PC-3 (cell line): Measurements from ENCODE around the gene MON1B. TPM values are rescaled to one million over a fixed set of nuclear protein-coding genes. Genes with fewer than 3 reads are reported as not detected.

ENCODE experiments used
- ATAC-seq: fragments of 200-7000 bp; cut with Tn5 transposase; 2 replicates; pipeline ENCODE4 v1.9.1; 2020; ENCODE audit warnings: mild to moderate bottlenecking, moderate library complexity
- BruUV-seq: library from RNA; stranded (reverse); fragments of 400-500 nt; replicated peaks from 2 replicates; lab custom pipeline; 2021; lab: Mats Ljungman, UMichigan
- CTCF ChIA-PET: fragments of 300-600 bp; sonication (Branson Sonifier 250); formaldehyde crosslinking; loops from one replicate; lab custom pipeline; 2022; ENCODE audit warnings: antibody characterized with exemption; lab: Charles Lee
- POLR2A ChIA-PET: fragments of 300-600 bp; sonication (Branson Sonifier 250); formaldehyde crosslinking; loops from one replicate; lab custom pipeline; 2022; ENCODE audit warnings: antibody characterized with exemption; ENCODE audit not compliant: unreplicated experiment; lab: Charles Lee
- DNase-seq: peaks from one replicate; pipeline ENCODE4 v3.0.0-alpha.2; 2015
- H2AFZ ChIP-seq: fragments of 300-600 bp; sonication (generic); 2 replicates; pipeline ENCODE4 v1.6.0; 2016; ENCODE audit warnings: antibody characterized with exemption, low read length
- H3F3A ChIP-seq: fragments of 300-600 bp; sonication (generic); one replicate; pipeline ENCODE4 v1.6.0; 2017; ENCODE audit warnings: antibody characterized with exemption, low read length, control low read depth, mild to moderate bottlenecking; ENCODE audit not compliant: unreplicated experiment
- H3K27ac ChIP-seq: fragments of 300-600 bp; sonication (generic); 2 replicates; pipeline ENCODE4 v1.5.1; 2016; ENCODE audit warnings: mild to moderate bottlenecking, low read length
- H3K27me3 ChIP-seq: fragments of 300-600 bp; sonication (generic); 2 replicates; pipeline ENCODE4 v1.6.1; 2016; ENCODE audit warnings: low read length, mixed read lengths
- H3K36me3 ChIP-seq: fragments of 300-600 bp; sonication (generic); 2 replicates; pipeline ENCODE4 v1.6.1; 2016; ENCODE audit warnings: low read depth, mixed run types, low read length, mixed read lengths
- H3K4me1 ChIP-seq: fragments of 300-600 bp; sonication (generic); 2 replicates; pipeline ENCODE4 v1.5.1; 2016; ENCODE audit warnings: low read length; ENCODE audit not compliant: insufficient read depth
- H3K4me2 ChIP-seq: fragments of 300-600 bp; sonication (generic); 2 replicates; pipeline ENCODE4 v1.6.0; 2016; ENCODE audit warnings: low read length
- H3K4me3 ChIP-seq: fragments of 300-600 bp; sonication (generic); 2 replicates; pipeline ENCODE4 v1.5.1; 2016; ENCODE audit warnings: mild to moderate bottlenecking, low read length, mixed read lengths
- H3K79me2 ChIP-seq: fragments of 300-600 bp; sonication (generic); 2 replicates; pipeline ENCODE4 v1.6.1; 2017; ENCODE audit warnings: low read length, mixed read lengths
- H3K9ac ChIP-seq: fragments of 300-600 bp; sonication (generic); 2 replicates; pipeline ENCODE4 v1.6.0; 2016; ENCODE audit warnings: mild to moderate bottlenecking, low read length
- H3K9me2 ChIP-seq: fragments of 300-600 bp; sonication (generic); replicated peaks from 2 replicates; pipeline ENCODE4 v1.6.1; 2016; ENCODE audit warnings: mixed run types, low read length, mixed read lengths
- H3K9me3 ChIP-seq: fragments of 300-600 bp; sonication (generic); 2 replicates; pipeline ENCODE4 v1.6.1; 2016; ENCODE audit warnings: low read length, mixed read lengths
- H4K20me1 ChIP-seq: fragments of 300-600 bp; sonication (generic); 2 replicates; pipeline ENCODE4 v1.6.1; 2016; ENCODE audit warnings: low read length, mixed read lengths
- CTCF ChIP-seq: fragments of 300-600 bp; sonication (generic); conservative IDR thresholded peaks from 2 replicates; pipeline ENCODE4 v1.5.1; 2017; ENCODE audit warnings: antibody characterized with exemption, low read depth, mild to moderate bottlenecking, low read length
- EZH2 ChIP-seq: fragments of 300-600 bp; sonication (generic); IDR thresholded peaks from one replicate; pipeline ENCODE4 v1.6.1; 2017; ENCODE audit warnings: antibody characterized with exemption, mild to moderate bottlenecking, low read length; ENCODE audit not compliant: unreplicated experiment
- EZH2phosphoT487 ChIP-seq: fragments of 300-600 bp; sonication (generic); IDR thresholded peaks from 2 replicates; pipeline ENCODE4 v1.6.1; 2018; ENCODE audit warnings: mild to moderate bottlenecking, antibody characterized with exemption, low read length, borderline replicate concordance
- intact Hi-C: fragments of 100-400 bp; cut with micrococcal nuclease; formaldehyde crosslinking; loops from 2 replicates; pipeline ENCODE4 v1.9.0; 2023
- total RNA-seq: library from RNA; depleted of rRNA; stranded (reverse); fragments of >200 nt; gene quantifications from 2 replicates; pipeline ENCODE4 v1.2.3, GENCODE V29; 2014

Gene MON1B
- total RNA-seq, 1 experiment from 2014 or later, result 12.7 TPM

DNA sequence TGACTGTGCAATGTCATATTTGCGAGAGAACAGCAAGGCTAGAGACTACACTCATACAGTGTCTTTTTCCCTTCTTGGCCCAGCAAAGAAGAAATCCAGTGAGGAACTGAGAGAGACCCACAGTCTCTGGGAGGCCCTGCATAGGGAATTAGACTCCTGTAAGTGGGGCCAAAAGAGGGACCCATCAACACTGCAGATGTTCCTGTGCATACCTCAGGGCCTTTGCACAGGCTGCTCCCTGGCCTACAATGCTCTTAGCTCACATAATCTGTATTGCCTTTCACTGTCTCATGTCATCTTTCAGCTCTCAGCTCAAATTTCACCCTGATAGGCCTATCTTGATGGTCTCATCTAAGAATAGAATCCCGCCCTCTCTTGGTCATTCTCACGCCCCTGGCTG is 17.4 kb downstream of the MON1B start:
- Histone ChIP-seq H3K27me3 (no peaks in the 10 kb centered on the region), H3K4me1 (peaks cover 18% of the 10 kb centered on the region), H3K4me3 (no peak overlapping the region), H3F3A (no peaks in the 10 kb centered on the region), H2AFZ (no peak overlapping the region), H3K36me3 (no peaks in the 10 kb centered on the region), H4K20me1 (no peaks in the 10 kb centered on the region), H3K79me2 (no peaks in the 10 kb centered on the region), H3K9me3 (no peaks in the 10 kb centered on the region), H3K27ac (no peak overlapping the region), H3K9ac (no peak overlapping the region), H3K9me2 (no peaks in the 10 kb centered on the region), H3K4me2 (no peak overlapping the region)
- no TSS peak for BruUV-seq
- DNase-seq (no peak), ATAC-seq (no peak)
- TF ChIP-seq EZH2phosphoT487 (no peak), EZH2 (no peak), CTCF (no peak)
- ChIA-PET POLR2A (no interaction called here), CTCF (no interaction called here)
- intact Hi-C loops, result no loop called here

DNA sequence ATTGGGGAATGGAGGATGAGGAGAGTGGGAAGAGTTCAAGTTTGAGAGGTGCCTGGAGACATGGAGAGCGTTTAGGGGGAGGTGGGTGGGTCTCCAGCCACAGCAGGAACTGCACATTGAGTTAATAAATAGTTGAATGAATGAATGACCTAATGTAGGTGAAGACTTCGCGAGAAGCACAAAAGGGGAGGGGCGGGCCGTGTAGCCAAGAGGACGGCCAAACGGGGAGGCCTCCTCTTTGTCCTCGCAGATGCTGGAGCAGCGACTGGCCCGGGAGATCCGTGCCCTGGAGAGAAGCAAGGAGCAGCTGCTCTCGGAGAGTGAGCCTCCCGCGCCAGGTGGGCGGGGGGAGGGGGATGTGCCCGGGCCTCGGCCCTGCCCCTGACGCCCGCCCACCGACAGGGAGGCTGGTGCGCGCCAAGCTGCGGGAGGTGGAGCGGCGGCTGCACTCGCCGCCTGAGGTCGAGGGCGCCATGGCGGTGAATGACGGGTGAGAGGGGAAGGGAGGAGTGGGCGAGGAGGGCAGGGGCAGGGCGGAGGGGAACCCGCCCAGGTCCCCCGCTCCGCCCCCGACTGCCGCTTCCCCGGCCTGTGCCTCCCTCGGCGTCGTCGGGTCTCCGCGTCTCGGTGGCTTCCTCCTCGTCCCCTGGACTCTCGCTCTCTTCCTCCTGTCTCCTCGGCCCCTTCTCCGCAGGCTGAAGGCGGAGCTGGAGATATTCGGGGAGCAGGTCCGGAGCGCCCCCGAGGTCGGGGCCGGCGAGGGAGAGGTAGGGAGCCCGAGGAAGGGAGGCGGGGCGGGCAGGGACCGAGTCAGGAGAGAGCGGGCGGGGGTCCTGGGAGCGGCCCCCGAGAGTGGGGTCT is 21.1 kb downstream of the MON1B start:
- Histone ChIP-seq H3K9me2 (no peaks in the 10 kb centered on the region), H3K27ac (peak overlapping the region; percentile 84; the same call in 1 of the 2 replicates), H3K27me3 (no peaks in the 10 kb centered on the region), H2AFZ (peak overlapping the region; percentile 84), H3K9ac (peak overlapping the region; percentile 66), H3K36me3 (no peaks in the 10 kb centered on the region), H3F3A (no peaks in the 10 kb centered on the region), H3K4me3 (peak overlapping the region; percentile 77), H4K20me1 (no peaks in the 10 kb centered on the region), H3K9me3 (no peaks in the 10 kb centered on the region), H3K4me2 (peak overlapping the region; percentile 89), H3K4me1 (peaks cover 18% of the 10 kb centered on the region), H3K79me2 (no peaks in the 10 kb centered on the region)
- DNase-seq (peak; percentile 61), ATAC-seq (peak; percentile 39)
- intact Hi-C loops, result loop anchor here (2.0 kb wide), 1 partner anchor 21 kb away; the partner anchor contains the start of gene MON1B
- no TSS peak for BruUV-seq
- POLR2A ChIA-PET, result no interaction called here
- TF ChIP-seq EZH2 (no peak), EZH2phosphoT487 (no peak), CTCF (no peak)
- CTCF ChIA-PET, result interaction anchor here (0.6 kb wide), 1 partner anchor 51 kb away, joined by 3 read pairs; no protein-coding TSS in a partner anchor
